Esophagus squamous epithelium (tissue), 4 donors: ENCODE data around the gene NFATC2.

ENCODE experiments used
- CTCF ChIP-seq, 6 experiments: fragments of 450-650 bp in 4 of 6; fragments of 200-600 bp in 2 of 6; sonication (generic) in 2 of 6; IDR thresholded peaks; one replicate each; pipeline ENCODE4 v1.5.1; 2016 to 2019; ENCODE audit warnings: antibody characterized with exemption in 6 of 6, mild to moderate bottlenecking in 4 of 6, moderate library complexity in 4 of 6
- POLR2A ChIP-seq, 4 donors: fragments of 450-650 bp; IDR thresholded peaks; one replicate each; pipeline ENCODE4 v1.6.1; 2017; ENCODE audit warnings: antibody characterized with exemption in 4 of 4, mild to moderate bottlenecking in 4 of 4, moderate library complexity in 3 of 4

GRCh38 chr20:51402201-51402600, 140.3 kb downstream of the NFATC2 start:
- TF ChIP-seq POLR2A (IDR thresholded peaks at IDR 0.05), result no peak
- no peak for TF ChIP-seq CTCF (IDR thresholded peaks at IDR 0.05)
